H9 (cell line): ENCODE measurements around the gene CDC37L1. TPM values are rescaled to one million over a fixed set of nuclear protein-coding genes. Genes with fewer than 3 reads are reported as not detected.

Experiments
- DNase-seq: peaks from one replicate; pipeline ENCODE4 v3.0.0-alpha.2; 2017
- H2AFZ ChIP-seq: one replicate; pipeline ENCODE4 v1.6.1; 2013; ENCODE audit warnings: mild to moderate bottlenecking, low read length, control low read depth, moderate library complexity
- H2AK5ac ChIP-seq: 2 replicates; pipeline ENCODE4 v1.6.1; 2013; ENCODE audit warnings: low read length, control low read depth, mixed read lengths; ENCODE audit not compliant: insufficient read length
- H2BK120ac ChIP-seq: one replicate; pipeline ENCODE4 v1.6.1; 2013; ENCODE audit warnings: low read depth, mild to moderate bottlenecking, low read length, control low read depth, inconsistent platforms; ENCODE audit not compliant: poor library complexity, severe bottlenecking
- H2BK12ac ChIP-seq: 2 replicates; pipeline ENCODE4 v1.6.1; 2013; ENCODE audit warnings: low read length, control low read depth, mixed read lengths, low read depth; ENCODE audit not compliant: insufficient read length
- H2BK15ac ChIP-seq: 2 replicates; pipeline ENCODE4 v1.6.1; 2013; ENCODE audit warnings: low read depth, low read length, control low read depth
- H2BK20ac ChIP-seq: one replicate; pipeline ENCODE4 v1.6.1; 2013; ENCODE audit warnings: low read depth, mild to moderate bottlenecking, low read length, control low read depth, inconsistent platforms; ENCODE audit not compliant: poor library complexity, severe bottlenecking
- H2BK5ac ChIP-seq: 2 replicates; pipeline ENCODE4 v1.6.1; 2013; ENCODE audit warnings: low read length, control low read depth, mixed read lengths; ENCODE audit not compliant: insufficient read length
- H3K14ac ChIP-seq: 2 replicates; pipeline ENCODE4 v1.6.1; 2013; ENCODE audit warnings: low read length, control low read depth; ENCODE audit not compliant: insufficient read depth
- H3K18ac ChIP-seq: 2 replicates; pipeline ENCODE4 v1.6.1; 2013; ENCODE audit warnings: low read depth, mild to moderate bottlenecking, mixed read lengths, low read length, control low read depth; ENCODE audit not compliant: insufficient read length
- H3K23ac ChIP-seq: 2 replicates; pipeline ENCODE4 v1.6.1; 2013; ENCODE audit warnings: low read length, control low read depth, mixed read lengths, low read depth; ENCODE audit not compliant: insufficient read length
- H3K23me2 ChIP-seq: 2 replicates; pipeline ENCODE4 v1.6.1; 2013; ENCODE audit warnings: low read depth, mild to moderate bottlenecking, mixed read lengths, low read length, control low read depth; ENCODE audit not compliant: insufficient read length, poor library complexity, severe bottlenecking
- H3K27ac ChIP-seq: 2 replicates; pipeline ENCODE4 v1.5.1; 2013; ENCODE audit warnings: low read length, control low read depth, mixed read lengths, low read depth; ENCODE audit not compliant: insufficient read length
- H3K27me3 ChIP-seq: 2 replicates; pipeline ENCODE4 v1.6.1; 2013; ENCODE audit warnings: low read length, control low read depth, inconsistent platforms; ENCODE audit not compliant: insufficient read depth
- H3K4ac ChIP-seq: 2 replicates; pipeline ENCODE4 v1.6.1; 2013; ENCODE audit warnings: low read depth, mild to moderate bottlenecking, control low read depth, inconsistent platforms, low read length, moderate library complexity
- H3K4me1 ChIP-seq: 2 replicates; pipeline ENCODE4 v1.6.1; 2013; ENCODE audit warnings: low read length, control low read depth, inconsistent platforms; ENCODE audit not compliant: insufficient read depth
- H3K4me2 ChIP-seq: 2 replicates; pipeline ENCODE4 v1.6.1; 2013; ENCODE audit warnings: low read length, control low read depth, mixed read lengths; ENCODE audit not compliant: insufficient read length, insufficient read depth
- H3K56ac ChIP-seq: 2 replicates; pipeline ENCODE4 v1.6.1; 2013; ENCODE audit warnings: low read depth, mild to moderate bottlenecking, mixed read lengths, low read length, control low read depth; ENCODE audit not compliant: insufficient read length
- H3K79me1 ChIP-seq: 2 replicates; pipeline ENCODE4 v1.6.1; 2013; ENCODE audit warnings: low read depth, mild to moderate bottlenecking, moderate library complexity, low read length, control low read depth, inconsistent platforms; ENCODE audit not compliant: insufficient read depth, poor library complexity, severe bottlenecking
- H3K79me2 ChIP-seq: 2 replicates; pipeline ENCODE4 v1.6.1; 2013; ENCODE audit warnings: low read length, control low read depth, inconsistent platforms; ENCODE audit not compliant: insufficient read depth
- H3K9ac ChIP-seq: 2 replicates; pipeline ENCODE4 v1.6.1; 2013; ENCODE audit warnings: low read length, control low read depth, mixed read lengths; ENCODE audit not compliant: insufficient read length; ENCODE audit errors: extremely low read depth
- H3K9me3 ChIP-seq: one replicate; pipeline ENCODE4 v1.6.1; 2013; ENCODE audit warnings: low read depth, low read length, inconsistent platforms; ENCODE audit not compliant: control insufficient read depth
- H3T11ph ChIP-seq: one replicate; pipeline ENCODE4 v1.6.1; 2013; ENCODE audit warnings: mild to moderate bottlenecking, low read length, control low read depth, inconsistent platforms
- H4K20me1 ChIP-seq: one replicate; pipeline ENCODE4 v1.6.1; 2013; ENCODE audit not compliant: control insufficient read depth, insufficient read length, insufficient read depth
- H4K5ac ChIP-seq: 2 replicates; pipeline ENCODE4 v1.6.1; 2013; ENCODE audit warnings: low read depth, mild to moderate bottlenecking, mixed read lengths, low read length, control low read depth; ENCODE audit not compliant: insufficient read length
- H4K8ac ChIP-seq: replicated peaks from 2 replicates; pipeline ENCODE4 v1.6.1; 2013; ENCODE audit warnings: low read length, control low read depth, mixed read lengths, low read depth; ENCODE audit not compliant: insufficient read length
- H4K91ac ChIP-seq: 2 replicates; pipeline ENCODE4 v1.6.1; 2013; ENCODE audit warnings: low read depth, mild to moderate bottlenecking, moderate library complexity, mixed read lengths, low read length, control low read depth; ENCODE audit not compliant: insufficient read length
- H3K27ac Mint-ChIP-seq, 3 experiments: 2 replicates in 2 of 3; 3 replicates in 1 of 3; pipeline ENCODE4 v1.8.0; 2020 to 2021; ENCODE audit warnings: mixed read lengths in 3 of 3, mild to moderate bottlenecking in 1 of 3, moderate library complexity in 1 of 3
- H3K27me3 Mint-ChIP-seq: 2 replicates; pipeline ENCODE4 v1.8.0; 2021; ENCODE audit warnings: low read depth, mild to moderate bottlenecking, moderate library complexity, mixed read lengths
- H3K36me3 Mint-ChIP-seq, 3 experiments: 2 replicates in 2 of 3; 3 replicates in 1 of 3; pipeline ENCODE4 v1.8.0; 2020 to 2021; ENCODE audit warnings: low read depth in 3 of 3, mixed read lengths in 3 of 3; ENCODE audit not compliant: insufficient read depth in 1 of 3
- H3K4me1 Mint-ChIP-seq, 2 experiments: 2 replicates each; pipeline ENCODE4 v1.8.0; 2020; ENCODE audit warnings: mixed read lengths in 2 of 2
- H3K4me3 Mint-ChIP-seq, 2 experiments: 2 replicates in 1 of 2; 3 replicates in 1 of 2; pipeline ENCODE4 v1.8.0; 2020 to 2021; ENCODE audit warnings: mild to moderate bottlenecking in 2 of 2, mixed read lengths in 2 of 2, moderate library complexity in 1 of 2
- H3K9me3 Mint-ChIP-seq, 2 experiments: 2 replicates in 1 of 2; 3 replicates in 1 of 2; pipeline ENCODE4 v1.8.0; 2020; ENCODE audit warnings: mild to moderate bottlenecking in 2 of 2, mixed read lengths in 2 of 2, moderate library complexity in 1 of 2
- CTCF ChIP-seq: fragments of 200-600 bp; sonication (generic); conservative IDR thresholded peaks from 3 replicates; pipeline ENCODE4 v1.8.0; 2021; ENCODE audit warnings: antibody characterized with exemption, mild to moderate bottlenecking
- WGBS: extraction: QIAGEN DNeasy Blood & Tissue Kit; methylation state at CpG from one replicate; pipeline ENCODE4 v1.1.7; 2013; ENCODE audit warnings: missing lambda C conversion rate, low lambda C conversion rate, mixed read lengths; ENCODE audit not compliant: insufficient read length; ENCODE audit errors: extremely low coverage; 5-methylcytosine and 5-hydroxymethylcytosine counted together
- total RNA-seq: library from RNA; stranded (reverse); gene quantifications from 2 replicates; pipeline ENCODE4 v1.2.1, GENCODE V29; 2021

CDC37L1 gene
- total RNA-seq, 1 experiment from 2014 or later = 17.6 TPM

- Histone ChIP-seq H3K9me3 (no peaks in the 10 kb centered on the region), H3K56ac (no peak overlapping the region), H3K9ac (no peak overlapping the region), H3K27ac (no peak overlapping the region), H3K4ac (no peak overlapping the region), H2BK5ac (no peak overlapping the region), H3K27me3 (no peaks in the 10 kb centered on the region), H3K4me1 (peaks cover 4% of the 10 kb centered on the region; the same call in 1 of the 2 replicates), H2AFZ (no peak overlapping the region), H3T11ph (no peak overlapping the region), H4K8ac (no peak overlapping the region), H3K14ac (no peak overlapping the region), H3K18ac (no peak overlapping the region), H2AK5ac (no peak overlapping the region), H4K91ac (no peak overlapping the region), H2BK15ac (no peak overlapping the region), H3K23me2 (no peaks in the 10 kb centered on the region), H3K23ac (no peak overlapping the region), H2BK12ac (no peak overlapping the region), H3K79me1 (peaks cover 6% of the 10 kb centered on the region), H4K5ac (no peak overlapping the region), H3K79me2 (peaks cover 4% of the 10 kb centered on the region; the same call in 1 of the 2 replicates), H2BK20ac (no peak overlapping the region), H3K4me2 (no peak overlapping the region), H4K20me1 (no peaks in the 10 kb centered on the region), H2BK120ac (no peak overlapping the region)
- no CpG with 5 or more reads among the region's 2 CpGs for whole genome bisulfite sequencing
- Mint-ChIP-seq H3K4me3 (no peak overlapping the region), H3K9me3 (no peaks in the 10 kb centered on the region), H3K27me3 (no peaks in the 10 kb centered on the region), H3K36me3 (peaks cover 0 to 9% (median 0%) of the 10 kb centered on the region in 3 experiments; a peak in 3 of 7 replicates), H3K4me1 (peaks cover 6% of the 10 kb centered on the region in 2 experiments), H3K27ac (no peak overlapping the region; a peak in 1 of 7 replicates)
- TF ChIP-seq CTCF = no peak
- no peak for DNase-seq
These were observed 54.8 kb downstream of the CDC37L1 start for GRCh38 chr9:4734150-4734549.
